ENCODE data around the gene NUP42.

The NUP42 gene

GRCh38 chr7:23238983-23239652 lies 57.3 kb downstream of the NUP42 start:
- no peak for FAIRE-seq
- no peak for TF ChIP-seq POLR2A (IDR thresholded peaks at IDR 0.05; ENCODE audit: low read depth, low read length)
- no peak for TF ChIP-seq TAF1 (IDR thresholded peaks at IDR 0.05; ENCODE audit: borderline replicate concordance, low read depth, low read length)
- no peak for TF ChIP-seq POLR2AphosphoS5 (IDR thresholded peaks at IDR 0.05; ENCODE audit: low read depth, low read length)
- DNase-seq (ENCODE audit: insufficient read length), result no peak

GRCh38 chr7:23239698-23240097 lies 57.9 kb downstream of the NUP42 start:
- TF ChIP-seq TAF1 (IDR thresholded peaks at IDR 0.05; ENCODE audit: borderline replicate concordance, low read depth, low read length) (no peak), POLR2A (IDR thresholded peaks at IDR 0.05; ENCODE audit: low read depth, low read length) (no peak), POLR2AphosphoS5 (IDR thresholded peaks at IDR 0.05; ENCODE audit: low read depth, low read length) (no peak)
- no peak for DNase-seq (ENCODE audit: insufficient read length)
- FAIRE-seq, result no peak

GRCh38 chr7:23242321-23242720 lies 60.5 kb downstream of the NUP42 start:
- TF ChIP-seq POLR2AphosphoS5 (IDR thresholded peaks at IDR 0.05; ENCODE audit: low read depth, low read length), result no peak
- TF ChIP-seq TAF1 (IDR thresholded peaks at IDR 0.05; ENCODE audit: borderline replicate concordance, low read depth, low read length), result no peak
- no peak for TF ChIP-seq POLR2A (IDR thresholded peaks at IDR 0.05; ENCODE audit: low read depth, low read length)
- no peak for FAIRE-seq

GRCh38 chr7:23242935-23243334 lies 61.1 kb downstream of the NUP42 start:
- TF ChIP-seq POLR2AphosphoS5 (IDR thresholded peaks at IDR 0.05; ENCODE audit: low read depth, low read length) (no peak), TAF1 (IDR thresholded peaks at IDR 0.05; ENCODE audit: borderline replicate concordance, low read depth, low read length) (no peak), POLR2A (IDR thresholded peaks at IDR 0.05; ENCODE audit: low read depth, low read length) (no peak)
- FAIRE-seq, result no peak
- DNase-seq (ENCODE audit: insufficient read length), result no peak

More at GRCh38 chr7:23242321-23242720, 60.5 kb downstream of the NUP42 start:
- no peak for DNase-seq (ENCODE audit: insufficient read length)

GRCh38 chr7:23246555-23246954 lies 64.7 kb downstream of the NUP42 start, which contains the start of gene GPNMB:
GPNMB (plus strand) TSS chr7:23246775; CDS start chr7:23246858, 83 bp downstream.
- DNase-seq (ENCODE audit: insufficient read length) (no peak), FAIRE-seq (no peak)
- no peak for TF ChIP-seq TAF1 (IDR thresholded peaks at IDR 0.05; ENCODE audit: borderline replicate concordance, low read depth, low read length)
- TF ChIP-seq POLR2A (IDR thresholded peaks at IDR 0.05; ENCODE audit: low read depth, low read length), result no peak
- no peak for TF ChIP-seq POLR2AphosphoS5 (IDR thresholded peaks at IDR 0.05; ENCODE audit: low read depth, low read length)

- no peak for DNase-seq (ENCODE audit: insufficient read length)
- no peak for FAIRE-seq
- TF ChIP-seq POLR2AphosphoS5 (IDR thresholded peaks at IDR 0.05; ENCODE audit: low read depth, low read length) (no peak), POLR2A (IDR thresholded peaks at IDR 0.05; ENCODE audit: low read depth, low read length) (no peak), TAF1 (IDR thresholded peaks at IDR 0.05; ENCODE audit: borderline replicate concordance, low read depth, low read length) (no peak)
Observed at GRCh38 chr7:23247046-23247602, 65.3 kb downstream of the NUP42 start.

GRCh38 chr7:23247603-23248335 lies 65.9 kb downstream of the NUP42 start:
- FAIRE-seq (peak; percentile 65), DNase-seq (ENCODE audit: insufficient read length) (peak; percentile 33)
- TF ChIP-seq TAF1 (IDR thresholded peaks at IDR 0.05; ENCODE audit: borderline replicate concordance, low read depth, low read length) (no peak), POLR2AphosphoS5 (IDR thresholded peaks at IDR 0.05; ENCODE audit: low read depth, low read length) (no peak), POLR2A (IDR thresholded peaks at IDR 0.05; ENCODE audit: low read depth, low read length) (no peak)

GRCh38 chr7:23249486-23249885 lies 67.6 kb downstream of the NUP42 start:
- TF ChIP-seq POLR2AphosphoS5 (IDR thresholded peaks at IDR 0.05; ENCODE audit: low read depth, low read length), result no peak
- TF ChIP-seq POLR2A (IDR thresholded peaks at IDR 0.05; ENCODE audit: low read depth, low read length), result no peak
- TF ChIP-seq TAF1 (IDR thresholded peaks at IDR 0.05; ENCODE audit: borderline replicate concordance, low read depth, low read length), result no peak
- DNase-seq (ENCODE audit: insufficient read length) (no peak), FAIRE-seq (no peak)
